ENCODE data around the gene RABGGTA. TPM values are rescaled to one million over a fixed set of nuclear protein-coding genes. Genes with fewer than 3 reads are reported as not detected.

Gene RABGGTA
- total RNA-seq, 1 donor: 34.0 TPM

DNA sequence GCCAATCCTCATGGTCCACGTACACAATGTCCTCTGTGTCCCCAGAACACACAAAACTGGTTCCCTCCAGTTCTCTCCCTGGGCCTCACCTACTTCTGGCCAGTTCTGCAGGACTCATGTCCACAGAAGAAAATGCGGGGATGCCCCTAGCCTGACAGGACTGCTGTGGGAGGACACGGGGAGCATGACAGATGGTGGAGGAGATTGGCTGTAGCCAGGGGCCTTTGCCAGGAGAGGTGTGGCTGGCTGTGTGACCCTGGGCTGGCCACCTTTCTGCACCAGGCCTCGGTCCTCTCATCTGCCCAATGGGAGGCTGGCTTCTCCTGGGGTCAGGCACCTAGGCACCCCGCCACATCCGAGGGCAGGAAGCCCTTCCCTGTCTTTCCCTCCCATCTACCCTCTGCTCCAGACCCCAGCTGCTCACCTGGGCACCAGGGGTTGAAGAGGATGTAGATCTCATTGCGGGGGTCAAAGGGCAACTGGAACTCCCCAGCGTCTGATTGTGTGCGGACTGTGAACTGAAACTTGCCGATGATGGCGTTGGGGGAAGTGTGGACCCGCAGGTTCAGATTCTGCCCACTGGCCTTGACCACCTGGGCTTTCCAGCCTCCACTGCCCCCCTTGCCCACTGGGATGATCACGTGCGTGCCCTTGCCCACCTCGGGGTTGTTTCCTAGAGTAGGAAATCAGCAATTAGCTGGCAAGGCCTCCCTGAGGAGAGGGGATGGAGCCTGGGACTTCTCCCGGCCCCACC is 11.2 kb downstream of the RABGGTA start:
- H2AFZ ChIP-seq (ENCODE audit: low read length): no peak overlapping the region
- H3K27ac ChIP-seq (ENCODE audit: low read depth, low read length): no peak overlapping the region
- no peaks in the 10 kb centered on the region for H3K27me3 ChIP-seq (ENCODE audit: insufficient read depth, low read length)
- H4K20me1 ChIP-seq (ENCODE audit: insufficient read depth, low read length): no peaks in the 10 kb centered on the region
- no peaks in the 10 kb centered on the region for H3K79me2 ChIP-seq (ENCODE audit: insufficient read depth, low read length)
- no peak overlapping the region for H3K4me2 ChIP-seq (ENCODE audit: insufficient read depth, low read length)
- no peaks in the 10 kb centered on the region for H3K4me1 ChIP-seq (ENCODE audit: insufficient read depth, low read length)
- no peak overlapping the region for H3K4me3 ChIP-seq (ENCODE audit: insufficient read depth, low read length)
- no peaks in the 10 kb centered on the region for H3K9me3 ChIP-seq (ENCODE audit: low read depth, low read length)
- peaks cover 3% of the 10 kb centered on the region for H3K36me3 ChIP-seq (ENCODE audit: insufficient read depth, low read length)
- peak; percentile 75 for DNase-seq (ENCODE audit: insufficient read length, low spot score, missing footprints)
- TF ChIP-seq, protein P1, sequence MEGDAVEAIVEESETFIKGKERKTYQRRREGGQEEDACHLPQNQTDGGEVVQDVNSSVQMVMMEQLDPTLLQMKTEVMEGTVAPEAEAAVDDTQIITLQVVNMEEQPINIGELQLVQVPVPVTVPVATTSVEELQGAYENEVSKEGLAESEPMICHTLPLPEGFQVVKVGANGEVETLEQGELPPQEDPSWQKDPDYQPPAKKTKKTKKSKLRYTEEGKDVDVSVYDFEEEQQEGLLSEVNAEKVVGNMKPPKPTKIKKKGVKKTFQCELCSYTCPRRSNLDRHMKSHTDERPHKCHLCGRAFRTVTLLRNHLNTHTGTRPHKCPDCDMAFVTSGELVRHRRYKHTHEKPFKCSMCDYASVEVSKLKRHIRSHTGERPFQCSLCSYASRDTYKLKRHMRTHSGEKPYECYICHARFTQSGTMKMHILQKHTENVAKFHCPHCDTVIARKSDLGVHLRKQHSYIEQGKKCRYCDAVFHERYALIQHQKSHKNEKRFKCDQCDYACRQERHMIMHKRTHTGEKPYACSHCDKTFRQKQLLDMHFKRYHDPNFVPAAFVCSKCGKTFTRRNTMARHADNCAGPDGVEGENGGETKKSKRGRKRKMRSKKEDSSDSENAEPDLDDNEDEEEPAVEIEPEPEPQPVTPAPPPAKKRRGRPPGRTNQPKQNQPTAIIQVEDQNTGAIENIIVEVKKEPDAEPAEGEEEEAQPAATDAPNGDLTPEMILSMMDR (IDR thresholded peaks at IDR 0.05; ENCODE audit: extremely low read depth, low read depth, low read length): no peak

DNA sequence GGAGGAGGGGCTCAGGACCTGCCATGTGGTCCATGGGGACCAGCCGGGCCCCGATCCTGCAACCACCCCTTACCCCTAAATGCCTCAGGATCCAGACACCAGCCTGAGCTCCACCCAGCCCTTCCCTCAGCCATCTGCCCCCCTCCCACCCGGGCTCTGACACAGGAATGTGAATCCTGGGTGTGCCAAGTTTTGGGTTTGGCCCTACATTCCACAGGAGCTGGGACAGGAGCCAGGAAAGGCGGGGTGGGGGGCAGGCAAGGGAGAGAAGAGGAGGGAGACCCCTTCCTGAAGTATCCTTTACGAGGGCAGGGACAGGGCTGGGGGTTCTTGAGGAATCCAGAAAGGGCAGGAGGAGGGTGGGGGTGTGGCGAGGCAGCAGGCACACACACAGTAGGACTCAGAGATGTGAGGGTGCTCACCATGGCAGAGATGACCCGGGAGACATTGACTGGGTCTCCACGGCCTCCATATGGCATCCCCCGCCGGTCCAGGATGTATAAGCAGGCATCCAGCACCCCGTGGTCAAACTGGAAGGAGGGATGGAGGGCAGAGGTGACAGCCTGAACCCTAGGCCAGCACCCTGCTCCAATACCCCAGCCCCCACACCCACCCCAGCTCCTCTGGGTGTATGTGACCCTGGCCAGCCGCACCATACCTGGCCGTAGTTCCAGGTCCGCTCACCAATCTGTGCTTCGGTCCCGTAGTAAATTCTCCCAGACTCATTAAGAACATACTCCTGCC is 11.9 kb downstream of the RABGGTA start:
- Histone ChIP-seq H4K20me1 (ENCODE audit: insufficient read depth, low read length) (no peaks in the 10 kb centered on the region), H3K27me3 (ENCODE audit: insufficient read depth, low read length) (no peaks in the 10 kb centered on the region), H3K79me2 (ENCODE audit: insufficient read depth, low read length) (no peaks in the 10 kb centered on the region), H3K9me3 (ENCODE audit: low read depth, low read length) (no peaks in the 10 kb centered on the region), H3K4me2 (ENCODE audit: insufficient read depth, low read length) (no peak overlapping the region), H3K4me1 (ENCODE audit: insufficient read depth, low read length) (no peaks in the 10 kb centered on the region), H3K27ac (ENCODE audit: low read depth, low read length) (no peak overlapping the region), H3K4me3 (ENCODE audit: insufficient read depth, low read length) (no peak overlapping the region), H2AFZ (ENCODE audit: low read length) (no peak overlapping the region), H3K36me3 (ENCODE audit: insufficient read depth, low read length) (no peaks in the 10 kb centered on the region)
- DNase-seq (ENCODE audit: insufficient read length, low spot score, missing footprints): peak; percentile 82
- TF ChIP-seq, protein P1 (IDR thresholded peaks at IDR 0.05; ENCODE audit: extremely low read depth, low read depth, low read length): no peak

DNA sequence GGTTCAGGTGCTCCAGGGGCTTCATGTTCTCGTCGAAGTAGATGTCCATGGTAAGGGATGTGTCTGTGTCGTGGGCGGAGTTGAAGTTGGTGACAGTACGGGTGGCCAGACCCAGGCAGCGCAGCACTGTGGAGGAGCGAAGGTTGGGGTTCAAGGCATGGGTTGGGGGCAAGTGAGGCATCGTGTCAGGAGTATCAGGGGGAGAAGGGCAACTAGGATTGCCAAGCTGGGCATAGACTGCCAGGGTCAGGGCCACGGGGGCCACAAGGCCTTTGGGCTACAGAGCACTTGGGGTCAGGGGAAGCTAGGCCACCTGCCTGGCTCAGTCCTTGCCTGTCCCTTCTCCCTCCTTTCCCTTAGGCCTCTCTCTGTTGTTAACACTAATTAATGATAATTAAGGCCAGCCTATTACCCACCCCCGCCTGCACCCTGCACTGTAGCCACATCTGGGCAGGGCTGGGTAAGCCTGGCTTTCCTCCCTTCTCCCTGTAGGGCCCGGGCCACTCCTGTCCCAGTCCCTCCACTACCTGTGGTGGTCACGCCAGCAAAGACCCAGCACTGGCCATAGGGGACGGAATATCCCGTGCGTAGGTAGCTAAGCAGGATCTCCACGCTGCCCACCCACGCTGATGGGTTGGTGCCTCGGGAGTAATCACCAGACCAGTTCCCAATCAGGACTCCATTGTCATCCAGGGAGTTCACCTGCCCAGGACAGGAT is 12.7 kb downstream of the RABGGTA start:
- no peaks in the 10 kb centered on the region for H3K4me1 ChIP-seq (ENCODE audit: insufficient read depth, low read length)
- no peak overlapping the region for H2AFZ ChIP-seq (ENCODE audit: low read length)
- H4K20me1 ChIP-seq (ENCODE audit: insufficient read depth, low read length): no peaks in the 10 kb centered on the region
- no peak overlapping the region for H3K4me2 ChIP-seq (ENCODE audit: insufficient read depth, low read length)
- no peak overlapping the region for H3K4me3 ChIP-seq (ENCODE audit: insufficient read depth, low read length)
- H3K36me3 ChIP-seq (ENCODE audit: insufficient read depth, low read length): no peaks in the 10 kb centered on the region
- no peaks in the 10 kb centered on the region for H3K9me3 ChIP-seq (ENCODE audit: low read depth, low read length)
- no peaks in the 10 kb centered on the region for H3K27me3 ChIP-seq (ENCODE audit: insufficient read depth, low read length)
- peak; percentile 58 for DNase-seq (ENCODE audit: insufficient read length, low spot score, missing footprints)
- TF ChIP-seq, protein P1 (IDR thresholded peaks at IDR 0.05; ENCODE audit: extremely low read depth, low read depth, low read length): no peak
- H3K27ac ChIP-seq (ENCODE audit: low read depth, low read length): no peak overlapping the region
- no peaks in the 10 kb centered on the region for H3K79me2 ChIP-seq (ENCODE audit: insufficient read depth, low read length)

DNA sequence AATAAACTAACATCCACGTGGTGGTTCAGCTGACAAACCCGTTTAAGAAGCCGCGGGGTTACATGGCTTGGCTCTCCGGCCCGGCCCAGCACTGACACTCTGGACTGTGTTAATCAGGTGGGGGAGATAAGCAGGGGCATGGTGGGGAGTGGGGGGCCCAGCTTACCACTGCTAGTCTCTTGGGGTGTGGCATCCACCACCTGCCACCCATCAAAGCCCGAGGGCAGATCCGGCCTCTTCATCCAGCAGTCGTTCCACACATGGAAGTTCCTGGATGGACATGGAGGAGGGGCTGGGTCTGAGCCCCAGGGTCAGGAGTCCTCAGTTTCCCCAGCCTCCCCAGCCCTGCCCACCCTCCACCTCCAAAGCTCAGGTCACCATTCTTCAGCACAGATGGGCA is 13.3 kb downstream of the RABGGTA start:
- TF ChIP-seq, protein P1 (IDR thresholded peaks at IDR 0.05; ENCODE audit: extremely low read depth, low read depth, low read length): no peak
- H3K4me2 ChIP-seq (ENCODE audit: insufficient read depth, low read length): no peak overlapping the region
- DNase-seq (ENCODE audit: insufficient read length, low spot score, missing footprints): no peak
- no peak overlapping the region for H3K27ac ChIP-seq (ENCODE audit: low read depth, low read length)
- no peak overlapping the region for H2AFZ ChIP-seq (ENCODE audit: low read length)
- H3K9me3 ChIP-seq (ENCODE audit: low read depth, low read length): no peaks in the 10 kb centered on the region
- H4K20me1 ChIP-seq (ENCODE audit: insufficient read depth, low read length): no peaks in the 10 kb centered on the region
- H3K79me2 ChIP-seq (ENCODE audit: insufficient read depth, low read length): no peaks in the 10 kb centered on the region
- no peaks in the 10 kb centered on the region for H3K4me1 ChIP-seq (ENCODE audit: insufficient read depth, low read length)
- H3K36me3 ChIP-seq (ENCODE audit: insufficient read depth, low read length): no peaks in the 10 kb centered on the region
- H3K27me3 ChIP-seq (ENCODE audit: insufficient read depth, low read length): no peaks in the 10 kb centered on the region
- H3K4me3 ChIP-seq (ENCODE audit: insufficient read depth, low read length): no peak overlapping the region
